HG02943 (cell line): ENCODE measurements around the gene TRIM37.
"Not testable (repeated sequence)": the region's sequence is repeated elsewhere in the genome, so short reads cannot be mapped to it uniquely, and the experiment has no call there.

ENCODE experiments used
- ATAC-seq: cut with Tn5 transposase; IDR thresholded peaks from one replicate; pipeline ENCODE4 v1.9.1; 2021; ENCODE audit warnings: mild to moderate bottlenecking, low read depth, moderate library complexity; ENCODE audit not compliant: unreplicated experiment

Gene TRIM37

GRCh38 chr17:58956997-58957724 lies 149.5 kb downstream of the TRIM37 start:
- no peak for ATAC-seq

- not testable (repeated sequence) for ATAC-seq
Measured at GRCh38 chr17:58954358-58954757, 152.3 kb downstream of the TRIM37 start.

- no peak for ATAC-seq
Measured at GRCh38 chr17:58947824-58948223, 158.9 kb downstream of the TRIM37 start.

GRCh38 chr17:58947411-58947810 lies 159.3 kb downstream of the TRIM37 start:
- no peak for ATAC-seq

- ATAC-seq: no peak
Measured at GRCh38 chr17:58944166-58944565, 162.5 kb downstream of the TRIM37 start.

- ATAC-seq: no peak
Measured at GRCh38 chr17:58936295-58936694, 170.4 kb downstream of the TRIM37 start.

GRCh38 chr17:58932956-58933355 lies 173.7 kb downstream of the TRIM37 start:
- ATAC-seq: no peak
